Mucosa of stomach (tissue), 1 donor: ENCODE measurements around the gene THRB.

Source experiments
- H3K27me3 ChIP-seq: one replicate; pipeline ENCODE4 v1.7.0; 2013; ENCODE audit warnings: mild to moderate bottlenecking, low read length; ENCODE audit not compliant: control insufficient read depth, insufficient read depth
- H3K36me3 ChIP-seq: one replicate; pipeline ENCODE4 v1.7.0; 2013; ENCODE audit warnings: low read length; ENCODE audit not compliant: control insufficient read depth, insufficient read depth
- H3K4me1 ChIP-seq: one replicate; pipeline ENCODE4 v1.7.0; 2013; ENCODE audit warnings: mild to moderate bottlenecking, low read length; ENCODE audit not compliant: control insufficient read depth, insufficient read depth
- H3K4me3 ChIP-seq: one replicate; pipeline ENCODE4 v1.7.0; 2013; ENCODE audit warnings: low read length
- H3K9ac ChIP-seq: one replicate; pipeline ENCODE4 v1.7.0; 2013; ENCODE audit warnings: mild to moderate bottlenecking, low read length, moderate library complexity
- H3K9me3 ChIP-seq: one replicate; pipeline ENCODE4 v1.7.0; 2013; ENCODE audit warnings: mild to moderate bottlenecking, low read length, moderate library complexity; ENCODE audit not compliant: control insufficient read depth
- donor health status: Pancreatic carcinoma.

The THRB gene

GRCh38 chr3:24136624-24137310, 357.9 kb downstream of the THRB start:
- H3K4me3 ChIP-seq: no peak overlapping the region

DNA sequence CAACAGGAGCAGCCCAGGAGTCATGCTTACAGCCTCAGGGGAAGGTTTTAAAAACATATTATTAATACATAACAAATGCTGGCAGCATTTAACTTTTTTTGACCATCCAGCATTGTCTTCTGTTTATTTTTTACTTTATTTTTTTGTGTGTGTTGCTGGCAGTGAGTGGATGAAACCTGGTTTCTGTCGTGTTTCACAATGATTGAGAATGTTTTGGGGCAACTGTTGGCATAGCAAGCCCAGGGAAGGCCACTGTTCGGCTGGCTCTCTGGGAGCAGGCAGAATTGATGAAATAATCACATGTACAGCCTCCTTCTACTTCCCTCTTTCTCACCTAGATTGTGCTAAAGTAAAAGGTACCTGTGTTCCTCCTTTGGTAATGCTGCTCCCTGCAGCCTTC, 359.4 kb downstream of the THRB start:
- Histone ChIP-seq H3K9me3 (no peaks in the 10 kb centered on the region), H3K4me1 (peaks cover 15% of the 10 kb centered on the region), H3K9ac (no peak overlapping the region)

More at GRCh38 chr3:24136624-24137310, 357.9 kb downstream of the THRB start:
- no peaks in the 10 kb centered on the region for H3K27me3 ChIP-seq
- no peak overlapping the region for H3K9ac ChIP-seq
- peaks cover 15% of the 10 kb centered on the region for H3K4me1 ChIP-seq
- H3K9me3 ChIP-seq: no peaks in the 10 kb centered on the region
- no peaks in the 10 kb centered on the region for H3K36me3 ChIP-seq

GRCh38 chr3:24133942-24134341, 360.7 kb downstream of the THRB start:
- peaks cover 15% of the 10 kb centered on the region for H3K4me1 ChIP-seq
- no peak overlapping the region for H3K9ac ChIP-seq
- no peaks in the 10 kb centered on the region for H3K36me3 ChIP-seq
- H3K27me3 ChIP-seq: no peaks in the 10 kb centered on the region
- no peak overlapping the region for H3K4me3 ChIP-seq
- no peaks in the 10 kb centered on the region for H3K9me3 ChIP-seq

More for the DNA sequence above, 359.4 kb downstream of the THRB start:
- Histone ChIP-seq H3K36me3 (no peaks in the 10 kb centered on the region), H3K27me3 (no peaks in the 10 kb centered on the region), H3K4me3 (no peak overlapping the region)

DNA sequence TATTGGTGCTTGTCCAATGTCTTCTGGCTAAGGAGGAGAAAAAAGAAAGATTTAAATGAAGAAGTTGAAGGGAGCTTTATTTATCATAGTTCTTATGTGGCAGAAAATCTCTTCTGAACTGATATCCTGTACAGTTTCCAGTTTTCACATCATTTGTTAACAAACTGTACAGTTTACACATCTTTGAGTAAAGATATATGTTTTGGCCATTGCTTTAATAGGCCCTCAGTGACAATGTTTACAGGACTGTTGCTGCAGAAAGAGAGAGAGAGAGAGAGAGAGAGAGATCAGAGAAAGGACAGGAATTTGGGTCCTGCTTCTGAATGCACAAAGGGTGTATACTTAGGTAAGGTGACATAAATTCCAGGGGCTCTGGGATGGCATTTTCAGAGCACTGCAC, 361.2 kb downstream of the THRB start:
- Histone ChIP-seq H3K27me3 (no peaks in the 10 kb centered on the region), H3K9me3 (no peaks in the 10 kb centered on the region), H3K36me3 (no peaks in the 10 kb centered on the region), H3K4me3 (no peak overlapping the region), H3K9ac (no peak overlapping the region), H3K4me1 (peaks cover 18% of the 10 kb centered on the region)

DNA sequence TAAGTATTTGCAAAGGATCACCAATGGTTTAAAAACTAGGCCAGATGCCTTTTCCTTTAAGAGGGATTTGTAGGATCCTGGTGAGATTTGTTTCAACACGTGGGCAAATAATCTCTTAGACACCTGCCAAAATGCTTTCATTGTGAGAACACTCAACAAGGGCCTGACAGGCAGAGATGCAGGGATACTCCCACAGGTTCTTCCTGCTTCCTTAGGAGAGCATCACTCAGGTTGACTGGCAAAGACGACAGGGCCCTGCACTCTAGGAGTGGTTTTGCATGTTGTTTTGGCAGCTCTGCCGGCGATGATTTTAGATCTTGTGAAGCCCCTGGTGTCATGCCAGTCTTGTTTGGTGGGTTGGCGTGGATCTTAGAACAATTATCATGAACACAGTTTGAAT, 365.1 kb downstream of the THRB start:
- Histone ChIP-seq H3K9me3 (no peaks in the 10 kb centered on the region), H3K4me1 (peaks cover 9% of the 10 kb centered on the region), H3K9ac (no peak overlapping the region), H3K36me3 (no peaks in the 10 kb centered on the region), H3K27me3 (no peaks in the 10 kb centered on the region), H3K4me3 (no peak overlapping the region)

- Histone ChIP-seq H3K4me1 (peaks cover 9% of the 10 kb centered on the region), H3K9me3 (no peaks in the 10 kb centered on the region), H3K27me3 (no peaks in the 10 kb centered on the region), H3K9ac (no peak overlapping the region), H3K4me3 (no peak overlapping the region), H3K36me3 (no peaks in the 10 kb centered on the region)
Observed at GRCh38 chr3:24128199-24129005, 366.2 kb downstream of the THRB start.

DNA sequence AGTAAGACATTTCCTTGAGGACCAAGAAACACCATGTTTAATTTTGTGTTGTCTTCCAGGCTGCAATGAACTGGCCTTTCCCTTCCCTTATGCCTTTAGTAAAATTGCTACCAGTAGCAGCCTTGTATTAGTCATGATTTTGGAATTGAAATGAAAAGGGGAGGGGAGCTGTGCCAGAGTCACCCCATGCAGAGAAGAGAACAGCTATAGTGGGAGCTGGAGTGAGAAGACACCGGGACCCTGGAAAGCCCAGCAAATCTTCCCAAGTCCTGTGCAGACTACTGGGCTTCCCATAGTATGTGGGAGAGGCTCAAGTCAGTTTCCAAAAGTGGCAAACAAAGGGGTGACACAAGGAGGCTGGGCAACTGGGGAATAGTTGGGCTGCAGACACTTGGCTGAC, 371.1 kb downstream of the THRB start:
- Histone ChIP-seq H3K4me1 (peaks cover 10% of the 10 kb centered on the region), H3K9ac (no peak overlapping the region), H3K27me3 (no peaks in the 10 kb centered on the region), H3K9me3 (no peaks in the 10 kb centered on the region), H3K4me3 (no peak overlapping the region), H3K36me3 (no peaks in the 10 kb centered on the region)

GRCh38 chr3:24120434-24120833, 374.2 kb downstream of the THRB start:
- H3K9ac ChIP-seq: no peak overlapping the region
- no peaks in the 10 kb centered on the region for H3K27me3 ChIP-seq
- no peak overlapping the region for H3K4me3 ChIP-seq

GRCh38 chr3:24119321-24119751, 375.3 kb downstream of the THRB start:
- H3K27me3 ChIP-seq: no peaks in the 10 kb centered on the region
- no peak overlapping the region for H3K4me3 ChIP-seq
- no peaks in the 10 kb centered on the region for H3K9me3 ChIP-seq
- H3K36me3 ChIP-seq: no peaks in the 10 kb centered on the region
- H3K4me1 ChIP-seq: peaks cover 3% of the 10 kb centered on the region
- H3K9ac ChIP-seq: no peak overlapping the region

More at GRCh38 chr3:24120434-24120833, 374.2 kb downstream of the THRB start:
- Histone ChIP-seq H3K9me3 (no peaks in the 10 kb centered on the region), H3K4me1 (peaks cover 3% of the 10 kb centered on the region), H3K36me3 (no peaks in the 10 kb centered on the region)

- Histone ChIP-seq H3K4me1 (peaks cover 3% of the 10 kb centered on the region), H3K4me3 (no peak overlapping the region), H3K36me3 (no peaks in the 10 kb centered on the region), H3K9me3 (no peaks in the 10 kb centered on the region), H3K9ac (no peak overlapping the region), H3K27me3 (no peaks in the 10 kb centered on the region)
Observed at GRCh38 chr3:24117508-24117907, 377.1 kb downstream of the THRB start.

- Histone ChIP-seq H3K4me3 (no peak overlapping the region), H3K9ac (no peak overlapping the region), H3K36me3 (no peaks in the 10 kb centered on the region), H3K9me3 (no peaks in the 10 kb centered on the region), H3K4me1 (no peaks in the 10 kb centered on the region), H3K27me3 (no peaks in the 10 kb centered on the region)
Observed at GRCh38 chr3:24111711-24112110, 382.9 kb downstream of the THRB start.

DNA sequence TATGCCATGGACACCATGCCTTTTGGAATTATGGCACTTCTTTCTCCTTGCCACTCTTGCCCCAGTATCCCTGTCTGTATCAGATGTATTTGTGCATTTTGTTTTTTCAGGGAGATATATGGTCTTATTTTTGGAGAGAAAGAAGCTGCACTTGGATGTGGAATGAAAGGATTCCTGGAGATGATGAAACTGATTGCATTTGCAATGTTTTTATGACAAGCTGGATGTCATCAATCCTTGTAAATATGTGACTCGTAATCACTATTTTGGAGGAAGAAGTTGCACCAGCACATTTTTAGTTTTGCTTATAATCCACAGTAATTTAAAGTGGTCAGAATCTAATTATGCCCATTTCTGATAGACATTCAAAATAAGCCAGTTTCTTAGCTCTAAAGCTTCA, 384.6 kb downstream of the THRB start:
- Histone ChIP-seq H3K36me3 (no peaks in the 10 kb centered on the region), H3K4me3 (no peak overlapping the region), H3K9me3 (no peaks in the 10 kb centered on the region), H3K27me3 (no peaks in the 10 kb centered on the region), H3K9ac (no peak overlapping the region), H3K4me1 (no peaks in the 10 kb centered on the region)
